Kidney tubule cell (primary cell): Measurements from ENCODE around the gene DNASE2B.

ENCODE experiments used
- DNase-seq: peaks from one replicate; pipeline ENCODE4 v3.0.0-alpha.2; 2018; ENCODE audit warnings: low spot score

Gene DNASE2B, protein sequence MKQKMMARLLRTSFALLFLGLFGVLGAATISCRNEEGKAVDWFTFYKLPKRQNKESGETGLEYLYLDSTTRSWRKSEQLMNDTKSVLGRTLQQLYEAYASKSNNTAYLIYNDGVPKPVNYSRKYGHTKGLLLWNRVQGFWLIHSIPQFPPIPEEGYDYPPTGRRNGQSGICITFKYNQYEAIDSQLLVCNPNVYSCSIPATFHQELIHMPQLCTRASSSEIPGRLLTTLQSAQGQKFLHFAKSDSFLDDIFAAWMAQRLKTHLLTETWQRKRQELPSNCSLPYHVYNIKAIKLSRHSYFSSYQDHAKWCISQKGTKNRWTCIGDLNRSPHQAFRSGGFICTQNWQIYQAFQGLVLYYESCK

DNA sequence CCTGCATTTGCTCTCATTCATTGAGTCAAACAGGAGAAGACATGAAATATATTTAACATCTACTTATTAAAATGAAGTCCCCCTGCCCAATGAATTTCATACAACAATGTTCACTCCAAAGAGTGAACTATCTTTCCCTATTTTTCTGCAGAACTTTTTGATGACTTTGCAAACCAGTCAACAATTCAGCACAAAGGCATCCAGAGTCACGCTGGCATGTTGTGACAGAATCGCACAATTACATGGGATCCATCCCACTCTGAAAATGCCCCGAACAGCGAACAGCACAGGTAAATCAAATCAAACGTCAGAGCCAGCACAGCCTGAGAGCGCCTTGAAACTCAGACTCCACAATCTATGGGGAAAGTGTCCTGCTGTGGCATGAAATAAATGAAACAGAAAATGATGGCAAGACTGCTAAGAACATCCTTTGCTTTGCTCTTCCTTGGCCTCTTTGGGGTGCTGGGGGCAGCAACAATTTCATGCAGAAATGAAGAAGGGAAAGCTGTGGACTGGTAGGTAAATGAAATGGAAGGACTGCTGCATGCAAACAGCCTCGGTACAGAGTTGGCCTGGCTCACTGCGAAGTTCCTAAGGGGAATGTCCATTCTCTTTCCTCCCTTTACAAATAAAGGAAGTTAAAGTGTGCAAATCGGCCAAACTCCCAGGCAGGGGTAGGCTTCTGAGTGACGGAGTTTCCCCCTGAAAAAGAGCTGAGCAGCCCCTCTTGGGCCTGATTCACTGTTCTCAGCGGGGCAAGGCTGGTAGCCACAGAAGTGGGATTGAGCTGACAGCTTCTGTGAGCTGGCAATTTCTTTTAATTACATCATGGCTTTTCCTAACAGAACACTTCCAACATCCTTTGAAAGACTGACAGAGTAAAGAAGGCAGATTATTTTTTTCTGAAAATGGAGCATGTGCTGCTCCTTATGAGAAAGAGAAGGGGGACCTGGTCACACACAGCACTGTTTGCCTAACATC is at the start of gene DNASE2B:
Gene DNASE2B (plus strand): TSS at position 310 of the 981 bp plus-strand sequence. CDS start 81 bp downstream, at position 391.
- DNase-seq, result no peak

DNA sequence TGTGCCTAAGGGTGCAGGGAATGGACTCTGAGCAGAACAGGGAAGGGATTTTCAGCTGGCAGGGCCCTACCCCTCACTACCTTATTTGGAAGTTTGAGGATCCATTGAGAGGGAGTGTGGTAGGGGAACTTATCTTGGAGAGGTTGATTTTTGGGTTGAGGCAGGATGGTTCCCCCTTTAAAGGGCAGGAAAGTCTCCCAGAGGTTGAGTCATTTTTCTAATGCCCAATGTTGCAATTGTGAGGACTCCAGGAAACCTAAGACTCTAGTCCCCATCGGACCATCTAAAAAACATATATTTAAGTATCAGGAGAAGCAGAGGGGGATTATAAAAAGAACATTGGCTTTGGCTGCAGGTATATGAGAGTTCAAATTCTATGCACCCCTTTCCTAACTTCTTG is 49.5 kb upstream of the DNASE2B start:
- no peak for DNase-seq

DNA sequence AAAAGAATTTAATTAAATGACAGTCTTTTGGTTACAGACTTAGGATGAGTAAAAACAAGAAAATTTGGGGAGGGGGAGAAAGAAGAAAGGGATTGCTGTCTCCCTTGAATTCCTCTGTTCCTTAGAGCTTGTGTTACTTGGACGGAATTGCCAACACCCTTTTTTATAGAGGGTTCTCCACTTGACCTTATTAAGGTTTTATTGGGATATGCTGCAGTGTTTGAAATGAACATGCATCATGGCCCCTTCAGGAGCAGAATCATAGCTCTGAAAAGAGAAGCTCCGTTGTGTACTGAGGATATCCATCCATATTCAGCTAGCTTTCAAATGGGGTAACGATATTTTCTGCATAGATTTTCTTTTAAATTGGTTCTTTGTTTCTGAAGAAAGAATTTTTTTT is 48.2 kb upstream of the DNASE2B start:
- no peak for DNase-seq

DNA sequence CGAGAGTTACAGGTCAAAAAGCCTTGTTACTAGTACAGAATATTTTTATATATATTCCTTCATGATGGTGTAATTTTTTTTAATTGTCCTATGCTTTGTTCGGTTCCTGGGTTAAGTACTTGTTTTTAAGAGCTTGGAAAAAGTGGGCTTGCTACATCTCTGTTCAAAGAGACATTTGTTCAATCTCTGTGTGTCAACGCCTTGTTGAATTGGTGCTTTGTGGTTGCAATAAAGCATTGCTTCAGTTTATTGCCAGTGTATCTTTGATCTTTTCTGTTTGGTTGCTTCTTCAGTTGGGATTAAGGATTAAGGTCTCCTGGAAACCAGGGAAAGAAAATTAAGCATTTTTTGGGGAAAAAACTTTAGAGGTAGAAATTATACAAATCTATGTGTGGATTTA is 47.7 kb upstream of the DNASE2B start:
- no peak for DNase-seq

DNA sequence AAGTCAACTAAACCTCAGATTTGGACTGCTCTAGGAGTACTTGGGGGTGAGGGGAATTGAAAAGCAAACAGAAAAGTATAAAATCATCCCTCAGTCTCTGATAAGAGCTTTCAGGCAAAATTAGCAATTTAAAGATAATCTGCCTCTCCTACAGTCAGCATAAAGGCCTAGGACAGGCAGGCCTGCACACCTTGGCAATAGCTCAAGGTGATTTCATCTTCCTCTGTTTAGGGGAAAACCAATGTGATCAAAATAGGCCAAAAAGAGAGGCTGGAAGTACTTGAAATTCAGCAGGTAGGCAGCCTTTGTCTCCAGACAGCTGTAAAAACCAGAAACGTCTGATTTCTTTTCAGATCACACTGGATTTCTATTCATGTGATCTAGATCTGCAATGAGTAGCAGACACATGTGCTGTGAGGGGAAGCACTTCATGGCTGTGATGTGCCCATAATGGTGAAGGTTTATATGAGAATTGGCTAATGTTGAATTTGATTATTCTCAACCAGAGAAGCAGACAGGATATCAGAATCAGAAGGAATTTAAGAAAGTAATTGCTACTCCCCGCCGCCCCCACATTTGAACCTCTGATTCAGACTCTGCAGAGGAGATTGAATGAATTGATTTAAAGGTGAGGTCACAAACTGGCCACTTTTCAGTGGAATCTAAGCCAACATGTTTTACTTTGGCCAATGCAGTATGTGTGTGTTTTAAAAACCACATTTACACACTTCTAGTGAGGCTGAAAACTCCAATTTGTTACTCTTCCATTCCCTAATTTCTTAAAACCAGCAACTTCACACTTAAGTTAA is 45.8 kb upstream of the DNASE2B start:
- no peak for DNase-seq

DNA sequence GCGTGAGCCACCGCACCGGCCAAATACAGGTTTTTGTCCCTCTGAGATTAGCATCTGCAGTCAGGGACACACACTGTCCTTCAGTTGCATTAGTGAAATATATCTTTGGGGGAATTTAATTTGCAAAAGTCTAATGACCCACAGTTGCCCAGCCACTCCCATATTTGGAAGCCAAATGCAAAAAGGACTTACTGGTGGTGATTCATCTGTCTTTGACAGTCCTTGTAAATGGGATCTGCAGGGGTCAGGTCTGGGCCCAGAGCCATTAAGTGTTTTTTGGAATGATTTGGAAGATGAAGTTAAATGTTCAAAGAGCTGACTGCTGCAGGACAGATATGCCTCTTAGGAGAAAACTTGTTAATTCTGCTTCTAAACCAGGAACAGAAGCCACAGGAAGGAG is 44.6 kb upstream of the DNASE2B start:
- DNase-seq, result no peak

DNA sequence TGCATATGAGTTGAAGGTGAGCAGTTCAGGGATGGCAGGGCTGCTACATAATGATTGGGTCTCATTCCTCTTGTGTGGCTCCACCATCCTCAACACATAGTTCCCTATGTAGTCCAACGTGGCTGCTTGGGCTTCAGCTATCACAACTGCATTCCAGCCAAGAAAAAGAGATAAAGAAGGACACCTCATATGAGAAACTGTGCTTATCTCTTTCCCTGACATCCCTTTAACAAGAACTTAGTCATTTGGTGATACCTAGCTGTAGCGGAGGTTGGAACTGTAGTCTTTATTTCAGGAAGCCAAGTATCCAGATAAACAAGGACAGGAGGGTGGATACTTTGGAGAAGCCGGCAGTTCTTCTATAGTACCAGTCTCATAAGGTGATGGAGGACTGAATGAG is 42.7 kb upstream of the DNASE2B start:
- no peak for DNase-seq

DNA sequence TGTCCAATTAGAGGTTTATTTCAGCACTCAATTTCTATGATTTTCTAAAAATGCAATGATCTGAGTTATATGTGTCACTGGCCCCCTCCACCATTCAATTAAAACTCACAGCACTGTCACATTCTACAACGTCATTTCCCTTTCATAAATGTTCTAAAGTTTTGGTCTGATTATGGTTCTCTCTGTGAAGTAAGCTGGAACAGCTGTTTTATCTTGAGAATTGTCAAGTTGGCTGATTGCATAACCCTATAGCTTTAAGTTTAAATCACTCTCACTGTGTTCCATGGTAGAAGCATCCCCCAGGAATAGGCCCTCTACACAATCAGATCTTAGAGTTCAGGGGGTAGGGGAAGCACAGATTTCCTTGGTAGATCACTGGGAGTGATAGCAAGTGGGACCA is 41.4 kb upstream of the DNASE2B start:
- DNase-seq, result no peak

DNA sequence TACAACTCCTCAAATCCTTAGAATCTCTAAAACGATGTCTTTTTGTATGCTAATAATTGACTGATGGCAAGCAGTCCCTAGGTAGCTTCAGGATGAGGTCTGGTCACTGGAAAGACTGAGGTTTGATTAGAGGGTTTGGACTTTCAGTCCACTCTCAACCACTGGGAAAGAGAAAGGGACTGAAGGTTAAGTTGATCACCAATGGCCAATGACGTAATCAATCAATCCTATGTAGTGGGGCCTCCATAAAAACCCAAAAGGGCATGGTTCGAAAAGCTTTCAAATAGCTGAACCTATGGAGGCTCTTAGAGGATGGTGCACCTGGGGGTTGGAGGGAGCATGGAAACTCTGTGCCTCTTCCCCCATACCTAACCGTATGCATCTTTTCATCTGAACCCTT is 39.6 kb upstream of the DNASE2B start:
- no peak for DNase-seq

DNA sequence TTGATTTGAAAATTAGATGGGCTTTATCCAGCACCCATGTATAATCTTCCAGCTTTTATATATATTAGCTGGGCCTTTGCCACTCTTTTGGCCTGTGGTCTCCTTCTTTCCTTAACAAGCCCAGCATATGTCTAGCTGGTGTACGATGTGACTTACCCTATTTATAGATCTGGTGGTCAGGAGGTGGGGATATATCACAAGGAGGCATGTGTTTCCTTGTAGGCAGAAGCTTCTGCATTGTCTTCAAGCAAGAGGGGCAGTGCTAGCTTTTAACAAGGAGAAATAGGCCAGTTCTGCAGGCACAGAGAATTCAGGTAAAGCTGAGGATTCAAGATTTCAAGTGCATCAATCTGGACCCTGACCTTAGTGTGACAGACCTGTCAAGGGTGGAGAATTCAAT is 38.0 kb upstream of the DNASE2B start:
- no peak for DNase-seq

DNA sequence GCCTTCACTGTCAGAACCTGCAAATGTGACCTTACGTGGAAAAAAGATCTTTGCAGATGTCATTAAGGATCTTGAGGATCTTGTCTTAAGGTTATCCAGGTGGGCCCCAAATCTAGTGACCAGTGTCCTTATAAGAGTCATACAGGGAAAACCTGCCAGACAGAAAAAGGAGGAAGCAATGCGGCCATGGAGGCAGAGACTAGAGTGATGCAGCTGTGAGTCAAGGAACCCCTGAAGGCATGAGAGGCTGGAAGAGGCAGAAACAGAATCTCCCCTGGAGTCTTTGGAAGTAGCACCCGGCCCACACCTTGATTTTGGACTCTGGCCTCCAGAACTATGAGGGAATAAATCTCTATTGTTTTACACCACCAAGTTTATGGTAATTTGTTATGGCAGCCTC is 36.5 kb upstream of the DNASE2B start:
- DNase-seq, result peak; percentile 57

DNA sequence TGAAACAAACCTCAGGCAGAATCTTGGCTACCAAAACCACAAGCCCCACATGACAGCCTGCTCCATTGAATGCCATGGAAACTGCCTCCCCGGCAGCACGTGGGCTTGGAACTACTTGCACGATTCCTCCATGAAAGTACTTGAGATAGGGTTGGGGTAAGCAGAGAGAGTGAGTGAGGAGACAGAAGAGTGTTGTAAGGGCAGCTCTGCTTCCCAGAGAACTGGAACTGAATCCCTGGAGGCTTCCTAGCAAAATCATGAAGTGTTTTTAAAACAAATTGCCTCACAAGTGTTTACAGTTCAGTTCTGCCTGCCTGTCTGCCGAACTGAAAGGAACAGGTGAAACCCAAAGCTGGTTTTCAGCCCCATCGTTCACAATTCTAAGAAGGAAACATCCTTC is 35.3 kb upstream of the DNASE2B start:
- DNase-seq, result no peak

DNA sequence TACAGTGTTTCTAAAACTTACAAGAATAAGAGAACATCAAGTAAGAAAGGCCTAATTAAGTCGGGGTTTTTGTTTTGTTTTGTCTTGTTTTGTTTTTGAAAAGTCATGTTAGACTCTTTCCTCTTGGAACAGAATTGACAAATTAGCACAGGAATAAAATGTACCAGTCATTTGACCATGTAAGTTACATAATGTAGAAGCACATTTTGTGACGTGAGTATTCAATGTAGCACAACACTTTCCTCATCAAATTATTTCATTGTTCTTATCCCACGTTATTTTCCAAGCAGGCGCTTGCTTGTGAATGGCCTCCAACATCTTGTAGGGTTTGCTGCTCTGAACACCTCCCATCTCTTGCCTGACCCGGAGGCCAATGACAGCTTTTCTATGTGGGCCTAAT is 34.7 kb upstream of the DNASE2B start:
- no peak for DNase-seq

DNA sequence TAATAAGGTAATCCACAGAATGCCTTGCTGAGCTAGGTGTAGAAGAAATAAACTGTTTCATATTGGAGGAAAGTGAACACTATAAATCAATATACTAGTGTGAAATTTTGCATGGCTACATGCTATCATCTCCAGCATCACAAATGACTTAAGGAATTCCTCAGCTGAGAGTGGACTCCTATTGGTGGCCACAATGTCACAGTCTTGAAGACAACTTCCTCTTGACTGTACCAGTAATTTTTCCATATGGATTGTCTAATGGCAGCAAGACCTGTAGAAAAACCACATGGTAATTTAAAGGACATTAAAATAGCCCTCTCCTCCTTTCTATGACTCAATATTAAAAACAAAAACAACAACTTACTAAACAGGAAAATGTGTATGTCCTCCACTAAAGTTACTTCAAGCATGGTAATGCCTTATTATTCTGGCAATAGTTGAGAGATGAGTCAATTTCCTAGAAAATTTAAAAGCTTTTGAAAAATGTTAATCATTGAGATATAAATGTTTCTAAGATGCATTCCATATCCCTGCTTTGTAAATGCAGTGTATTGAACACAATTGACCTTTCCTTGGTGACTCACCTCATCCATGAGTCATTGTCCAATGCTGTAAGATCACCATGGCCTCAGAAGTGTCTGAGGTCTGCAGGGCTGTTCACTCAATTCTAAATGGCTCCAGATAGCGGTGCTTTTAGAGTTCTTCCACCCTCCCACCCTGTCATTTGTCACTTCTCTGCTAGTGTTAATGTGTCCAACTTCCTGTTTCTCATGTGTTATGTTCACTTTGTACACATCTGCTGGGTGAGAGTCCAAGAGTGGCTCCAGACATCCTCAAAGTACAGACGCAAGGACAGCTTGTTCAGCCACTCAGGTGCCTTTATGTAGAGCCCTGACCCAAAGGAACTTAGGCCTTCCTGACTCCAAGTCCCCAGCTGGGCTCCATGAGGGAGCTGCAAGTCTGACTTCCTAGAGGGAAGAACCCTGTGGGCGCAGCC is 32.8 kb upstream of the DNASE2B start:
- DNase-seq, result peak; percentile 98

DNA sequence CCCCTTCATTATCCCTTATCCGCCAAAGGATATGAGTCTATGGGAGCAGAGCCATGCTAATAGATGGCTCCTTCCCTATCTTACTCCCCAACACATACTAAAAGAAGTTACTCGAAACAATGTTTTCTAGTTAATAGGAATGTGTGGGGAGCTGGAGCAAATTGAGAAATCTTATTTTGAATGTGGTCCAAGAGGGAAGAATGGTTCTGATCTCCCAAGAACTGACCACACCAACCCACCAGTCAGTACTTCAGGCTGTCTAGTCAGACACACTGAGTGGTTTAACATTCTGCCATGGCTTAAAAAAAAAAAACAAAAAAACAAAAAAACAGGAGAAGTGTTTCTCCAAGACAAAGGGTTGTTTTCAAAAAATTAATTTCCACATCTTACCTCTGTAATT is 31.5 kb upstream of the DNASE2B start:
- DNase-seq, result no peak

DNA sequence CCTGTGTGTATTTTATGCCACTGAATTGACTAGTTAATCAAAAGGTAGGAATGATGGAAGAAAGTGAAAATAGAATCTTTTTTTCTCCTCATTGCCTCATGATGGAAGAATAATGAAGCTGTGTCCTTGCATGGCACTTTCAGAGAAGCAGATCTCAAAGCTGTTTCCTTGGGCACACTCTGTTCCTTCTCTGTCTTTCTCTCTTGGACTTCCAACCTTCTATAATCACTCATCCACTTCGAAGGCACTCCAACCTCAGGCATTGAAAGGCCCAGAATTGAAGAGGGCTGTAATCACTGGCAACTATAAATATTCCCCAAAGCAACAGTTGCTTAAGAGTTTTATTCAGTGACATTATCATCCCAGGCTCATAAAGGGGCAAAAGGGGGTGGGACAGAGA is 31.1 kb upstream of the DNASE2B start:
- no peak for DNase-seq

DNA sequence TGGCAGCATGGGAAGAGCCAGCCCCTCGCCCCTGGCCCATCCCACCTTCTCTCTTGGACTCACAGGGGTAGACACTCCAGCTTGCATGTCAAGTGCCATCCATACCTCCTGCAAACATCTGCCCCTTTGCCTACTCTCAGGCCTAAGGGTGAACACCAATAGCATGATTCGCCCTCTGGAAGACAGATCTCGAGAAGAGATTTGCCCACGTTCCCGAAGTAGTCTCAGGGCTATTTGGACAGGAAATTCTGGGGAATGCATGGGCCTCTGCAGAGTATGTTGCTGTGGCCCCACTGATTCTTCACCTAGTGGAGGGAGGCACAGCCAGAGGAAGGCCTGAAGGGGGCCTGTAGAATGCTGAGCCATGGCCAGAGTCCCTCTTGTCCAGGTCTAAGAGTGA is 29.8 kb upstream of the DNASE2B start:
- no peak for DNase-seq

DNA sequence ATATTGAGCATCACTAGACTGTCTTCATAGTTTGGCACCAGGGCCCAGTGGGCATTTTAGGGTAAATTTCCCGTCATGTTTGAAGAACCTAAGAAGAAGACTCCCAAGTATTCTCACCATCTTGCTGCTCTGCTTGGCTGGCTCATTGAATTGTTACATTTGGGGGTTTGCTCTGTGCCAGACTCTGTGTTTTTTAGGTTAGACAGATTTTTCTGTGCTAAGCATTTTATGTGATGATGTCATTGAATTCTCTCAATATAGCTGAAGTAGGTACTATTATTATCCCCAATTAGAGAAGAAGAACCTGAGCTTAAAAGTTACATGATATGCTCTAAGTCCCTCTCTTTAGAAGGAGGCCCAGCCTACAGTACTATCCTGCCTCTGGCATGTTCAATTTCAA is 28.0 kb upstream of the DNASE2B start:
- DNase-seq, result no peak

DNA sequence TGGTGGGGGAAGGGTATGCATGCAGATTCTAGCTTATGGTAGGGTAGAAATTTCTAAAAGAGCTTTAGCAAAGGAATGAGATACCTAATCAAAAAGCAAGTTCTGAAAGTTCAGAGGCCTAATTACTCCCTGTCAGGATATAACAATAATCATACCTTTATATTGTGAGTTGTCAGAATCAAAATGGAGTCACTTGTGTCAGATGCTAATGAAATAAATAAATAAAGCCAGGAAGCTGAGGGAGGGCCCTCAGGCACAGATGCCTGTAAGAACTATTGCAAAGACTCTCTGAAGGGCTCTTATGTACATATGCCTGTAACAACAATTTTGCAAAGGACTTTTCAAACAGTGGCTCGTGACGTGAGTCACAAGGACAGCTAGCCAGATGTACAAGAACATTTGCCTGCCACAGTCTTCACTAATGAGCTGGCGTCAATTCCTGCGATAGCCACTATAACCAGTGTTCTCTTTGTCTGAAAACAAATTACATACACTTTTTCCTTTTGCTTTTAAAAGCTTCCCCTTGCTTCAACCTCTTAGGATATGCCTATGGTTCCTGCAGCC is 27.4 kb upstream of the DNASE2B start:
- DNase-seq, result peak; percentile 21

DNA sequence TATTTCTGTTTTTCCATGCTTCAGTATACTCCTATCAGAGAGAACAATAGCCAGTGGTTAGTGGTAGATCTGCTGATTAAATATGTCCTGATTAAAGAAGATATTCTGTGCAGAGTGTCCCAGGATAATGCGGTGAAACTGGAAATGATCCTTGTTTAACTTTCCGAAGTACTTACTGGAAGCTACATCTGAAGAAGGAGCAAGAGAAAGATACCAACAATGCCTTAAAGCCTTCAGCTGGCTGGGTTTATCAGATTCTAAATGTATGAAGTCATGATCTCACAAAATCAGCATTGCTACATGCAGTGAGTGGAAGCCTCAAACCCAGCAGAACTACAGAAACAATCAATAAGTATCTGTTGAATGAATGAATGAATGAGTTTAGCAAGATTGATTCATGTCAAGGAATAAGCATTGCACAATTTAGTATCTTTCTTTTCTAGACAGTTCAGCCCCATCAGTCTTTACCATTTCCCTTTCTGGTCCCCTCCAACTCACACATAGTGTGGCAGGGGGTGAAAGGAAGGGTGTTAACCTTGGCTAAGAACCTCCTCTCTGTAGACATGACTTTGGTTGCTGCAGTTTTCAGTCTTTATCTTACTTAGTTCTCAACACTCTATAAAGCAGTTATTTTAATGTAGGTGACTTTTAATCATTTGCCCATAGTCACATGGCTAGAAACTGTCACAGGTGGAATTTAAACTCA is 24.7 kb upstream of the DNASE2B start:
- DNase-seq, result no peak
